A172 (cell line): ENCODE results near the gene MAPKAP1. TPM values are rescaled to one million over a fixed set of nuclear protein-coding genes. Genes with fewer than 3 reads are reported as not detected.

ENCODE experiments used
- DNase-seq: peaks from one replicate; pipeline ENCODE4 v3.0.0-alpha.2; 2015; ENCODE audit warnings: low spot score
- total RNA-seq: library from RNA; depleted of rRNA; stranded (reverse); fragments of >200 nt; shearing (Covaris generic); gene quantifications from 2 replicates; pipeline ENCODE4 v1.2.3, GENCODE V29; 2014

Gene MAPKAP1
- total RNA-seq, 1 experiment from 2014 or later, result 155 TPM

GRCh38 chr9:125642311-125642710 is 64.7 kb downstream of the MAPKAP1 start:
- DNase-seq, result no peak

- no peak for DNase-seq
Observed at GRCh38 chr9:125639057-125639456, 68.0 kb downstream of the MAPKAP1 start.

DNA sequence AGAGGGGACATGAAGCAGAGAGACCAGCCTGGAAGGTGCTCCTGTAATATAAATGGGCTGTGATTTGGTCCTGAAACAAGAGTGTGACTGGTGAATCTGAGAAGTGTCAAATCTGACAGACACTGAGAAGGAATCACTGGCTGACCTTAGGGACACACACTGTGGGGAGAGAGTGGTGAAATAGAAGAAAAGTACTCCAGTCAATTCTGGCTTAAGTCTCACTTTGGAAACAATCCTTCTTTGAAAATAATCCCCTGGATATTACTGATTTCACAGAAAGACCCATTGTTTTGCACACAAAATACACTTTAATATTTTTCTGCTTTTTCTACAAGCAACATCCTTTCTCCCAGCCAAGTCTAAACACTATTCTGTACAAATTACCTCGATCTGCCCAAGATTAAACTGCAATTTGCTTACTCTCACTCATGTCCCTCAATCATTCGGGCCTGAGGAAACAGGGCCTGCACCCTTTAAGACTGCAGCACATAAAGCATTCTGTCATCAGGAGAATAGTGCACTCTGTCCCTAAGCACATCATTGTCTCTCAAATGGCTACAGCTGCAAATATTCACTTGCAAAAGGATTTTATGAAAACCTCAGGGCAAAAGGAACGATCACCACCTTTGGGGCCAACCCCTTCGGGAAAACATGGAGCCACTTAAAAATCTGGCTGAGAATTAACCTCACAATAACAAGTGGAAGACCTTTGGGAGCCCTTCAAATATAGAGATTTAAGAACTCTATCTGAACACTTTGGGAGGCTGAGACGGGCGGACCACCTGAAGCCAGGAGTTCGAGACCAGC is 68.6 kb downstream of the MAPKAP1 start:
- no peak for DNase-seq

DNA sequence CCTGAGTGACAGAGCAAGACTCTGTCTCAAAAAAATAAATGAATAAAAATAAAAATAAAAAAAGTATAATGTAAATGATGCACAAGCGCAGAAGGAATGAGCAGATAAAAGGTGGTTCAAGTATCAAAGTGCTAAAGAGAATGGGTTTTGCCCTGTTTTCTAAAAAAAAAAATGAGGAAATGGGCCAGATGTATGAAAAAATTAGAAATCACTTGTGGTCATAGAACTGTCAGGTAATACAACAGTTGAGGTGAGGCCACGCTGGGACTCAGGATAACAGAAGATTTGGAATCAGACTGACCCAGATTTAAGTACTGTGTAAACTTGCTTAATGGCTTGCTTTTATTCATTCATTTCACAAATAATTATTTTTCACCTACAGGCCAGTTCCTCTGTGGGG is 69.8 kb downstream of the MAPKAP1 start:
- DNase-seq, result no peak

DNA sequence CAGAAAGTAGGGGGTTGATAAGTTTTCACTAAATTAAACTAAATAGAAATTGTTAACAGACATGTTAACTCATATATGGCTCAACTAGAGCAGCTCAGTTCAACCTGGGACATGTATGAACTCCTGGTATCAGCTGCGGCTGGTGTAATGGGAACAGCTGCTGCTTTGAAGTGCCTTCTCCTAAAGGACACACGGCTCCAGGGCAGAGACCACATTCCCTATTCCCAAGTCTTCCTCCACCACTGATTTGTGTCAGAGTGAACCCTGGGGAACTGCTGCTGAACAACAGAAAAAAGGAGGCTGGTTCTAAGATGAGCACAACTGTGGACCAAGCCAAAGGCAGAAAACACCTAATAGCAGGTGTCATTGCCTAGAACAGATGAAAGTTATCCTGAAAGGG is 71.1 kb downstream of the MAPKAP1 start:
- DNase-seq, result no peak

DNA sequence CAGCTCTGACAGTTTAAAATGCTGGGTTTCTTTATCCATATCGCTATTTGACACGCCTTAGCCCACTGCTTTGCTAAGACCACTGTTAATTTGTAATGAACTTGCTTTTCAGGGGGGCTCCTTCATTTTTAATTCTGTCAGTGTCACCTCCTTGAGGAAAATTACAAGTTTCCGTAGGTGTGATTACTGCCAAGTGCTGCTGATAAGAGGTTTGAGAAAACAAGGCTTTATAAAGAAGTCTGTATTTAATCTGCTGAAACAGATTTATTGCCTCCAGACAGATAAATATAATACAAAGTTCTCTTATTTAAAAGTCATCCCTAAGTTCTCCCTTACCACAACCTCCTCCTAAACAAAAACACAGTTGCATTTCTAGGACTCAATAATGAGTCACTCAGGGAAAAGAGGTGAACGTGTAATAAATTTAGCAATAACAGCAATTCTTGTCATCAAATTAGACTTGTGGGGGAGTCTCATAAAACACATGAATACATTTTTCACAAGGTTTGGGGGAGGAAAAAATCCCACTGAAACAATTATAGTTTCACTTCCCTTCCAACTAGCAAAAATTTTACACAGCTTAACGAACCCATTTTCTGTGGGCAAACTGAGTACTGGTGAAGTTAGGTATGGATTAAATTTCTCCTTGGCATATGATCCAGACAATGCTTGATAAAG is 72.8 kb downstream of the MAPKAP1 start:
- DNase-seq, result peak; percentile 83

DNA sequence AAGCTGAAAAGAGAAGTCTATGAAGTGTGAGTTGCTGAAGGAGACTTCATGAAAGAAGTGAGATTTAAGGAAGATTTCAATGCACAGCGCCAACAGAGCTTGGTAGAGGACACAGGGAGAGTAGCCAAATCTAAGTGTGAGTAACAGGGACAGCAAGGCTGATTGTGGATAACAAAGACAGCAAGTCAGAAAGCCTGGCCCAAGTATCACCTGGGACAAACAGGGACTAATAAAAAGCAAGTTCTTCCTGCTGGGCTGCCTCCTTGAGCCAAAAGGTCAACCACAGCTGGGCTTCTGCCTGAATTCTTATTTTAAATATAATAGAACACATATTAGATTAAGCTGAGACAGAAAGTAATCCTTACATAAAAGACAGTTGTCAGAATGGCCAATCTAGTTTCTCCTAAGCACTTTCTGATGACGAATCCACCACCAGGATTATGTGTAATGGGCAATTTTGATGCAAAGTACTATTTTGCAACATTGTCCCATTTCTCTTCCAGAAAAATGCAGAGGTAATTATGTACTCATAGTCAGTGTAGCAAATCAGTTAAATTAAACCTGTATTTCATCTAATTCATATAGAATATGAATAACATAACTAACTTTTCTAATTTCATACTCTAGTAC is 73.8 kb downstream of the MAPKAP1 start:
- peak; percentile 61 for DNase-seq

DNA sequence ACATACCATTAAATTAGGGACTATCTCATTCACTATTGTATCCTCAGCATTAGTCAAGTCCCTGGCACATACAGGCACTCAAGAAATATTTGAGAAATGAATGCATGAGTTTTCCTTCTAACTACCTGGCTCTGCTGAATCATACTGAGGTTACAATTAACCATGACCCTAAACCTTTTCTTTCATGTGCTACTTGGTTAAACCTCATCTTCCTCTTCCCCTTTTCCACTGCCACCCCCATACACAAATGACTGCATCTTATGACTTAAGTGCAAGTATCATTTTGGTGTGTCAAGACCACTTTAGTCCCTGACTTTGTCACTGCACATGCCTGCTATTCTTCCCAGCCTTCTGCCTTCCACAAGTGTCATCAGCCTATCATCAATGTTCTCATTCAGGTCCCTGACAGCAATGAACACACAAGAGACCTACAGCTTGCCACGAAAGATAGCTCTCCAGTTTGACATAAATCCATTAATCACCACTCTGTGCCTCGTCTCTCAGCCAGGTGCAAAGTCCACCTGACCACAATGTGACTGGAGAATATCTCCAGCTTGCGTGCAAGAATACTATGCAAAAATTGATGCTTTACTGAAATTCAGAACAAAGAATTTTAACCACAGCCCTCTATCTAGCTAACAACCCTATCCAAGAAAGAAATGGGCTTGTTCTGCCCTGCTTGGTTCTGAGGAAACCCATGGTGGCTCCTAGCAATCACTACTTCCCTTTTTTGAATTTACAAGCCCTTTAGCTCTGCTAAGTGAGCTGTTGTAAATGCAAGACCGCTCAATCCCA is 74.5 kb downstream of the MAPKAP1 start:
- peak; percentile 82 for DNase-seq

DNA sequence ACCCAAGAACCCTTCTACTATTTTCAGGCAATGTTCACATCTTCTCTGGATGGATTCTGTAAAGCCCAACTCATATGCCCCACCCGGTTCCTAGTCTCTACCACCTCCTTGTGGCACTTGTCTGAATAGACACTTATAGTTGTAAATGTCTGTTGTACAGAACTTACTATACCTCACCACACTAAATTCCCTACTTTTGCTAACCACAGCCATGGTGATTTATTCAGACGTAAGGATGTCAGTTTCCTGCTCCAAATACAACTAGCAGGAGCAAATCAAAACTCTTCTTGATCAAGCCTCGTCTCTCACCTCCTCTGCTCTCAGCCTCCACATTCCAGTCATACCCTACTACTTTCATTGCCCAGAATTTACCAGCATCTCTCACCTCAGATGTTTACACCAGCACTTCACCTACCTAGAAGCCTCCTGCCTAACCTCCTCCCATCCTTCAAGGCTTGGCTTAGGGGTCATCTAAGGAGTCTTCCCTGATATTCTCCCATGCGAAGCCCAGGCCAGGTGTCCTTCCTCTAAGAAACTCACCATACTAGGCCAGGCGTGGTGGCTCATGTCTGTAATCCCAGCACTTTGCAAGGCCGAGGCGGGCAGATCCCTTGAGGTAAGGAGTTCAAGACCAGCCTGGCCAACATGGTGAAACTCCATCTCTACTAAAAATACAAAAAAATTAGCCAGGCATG is 75.5 kb downstream of the MAPKAP1 start:
- DNase-seq, result peak; percentile 69

DNA sequence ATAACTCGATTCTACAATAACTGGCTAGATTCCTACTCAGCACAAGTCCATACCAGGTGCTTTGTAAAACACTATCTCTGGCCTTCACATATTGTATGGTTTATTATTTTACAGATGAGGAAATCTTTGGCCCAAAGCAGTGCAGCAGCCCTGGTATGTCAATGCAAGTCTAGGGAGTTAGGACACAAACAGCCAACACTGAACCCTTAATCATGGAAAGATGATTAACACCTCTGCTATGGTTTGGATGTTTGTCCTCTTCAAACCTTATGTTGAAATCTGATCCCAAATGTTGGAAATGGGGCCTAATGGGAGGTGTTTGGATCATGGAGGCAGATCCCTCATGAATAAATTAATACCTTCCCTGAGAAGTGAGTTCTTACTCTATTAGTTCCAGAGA is 76.6 kb downstream of the MAPKAP1 start:
- no peak for DNase-seq

DNA sequence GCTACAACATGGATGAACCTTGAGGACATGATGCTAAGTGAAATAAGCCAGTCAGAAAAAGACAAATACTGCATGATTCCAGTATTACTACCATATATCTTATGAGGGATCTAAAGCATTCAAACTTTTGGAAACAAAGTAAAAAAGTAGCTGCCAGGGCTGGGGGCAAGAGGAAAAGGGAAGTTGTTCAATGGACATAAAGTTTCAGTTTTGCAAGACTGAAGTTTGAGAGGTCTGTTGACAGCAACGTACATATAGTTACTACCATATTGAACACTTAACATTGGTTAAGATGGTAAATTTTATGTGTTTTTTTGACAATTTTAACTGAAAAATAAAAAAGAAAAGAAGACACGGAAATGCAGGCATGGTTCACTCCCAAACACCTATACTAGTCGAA is 77.6 kb downstream of the MAPKAP1 start:
- no peak for DNase-seq

GRCh38 chr9:125626187-125626586 is 80.8 kb downstream of the MAPKAP1 start:
- DNase-seq, result peak; percentile 20

DNA sequence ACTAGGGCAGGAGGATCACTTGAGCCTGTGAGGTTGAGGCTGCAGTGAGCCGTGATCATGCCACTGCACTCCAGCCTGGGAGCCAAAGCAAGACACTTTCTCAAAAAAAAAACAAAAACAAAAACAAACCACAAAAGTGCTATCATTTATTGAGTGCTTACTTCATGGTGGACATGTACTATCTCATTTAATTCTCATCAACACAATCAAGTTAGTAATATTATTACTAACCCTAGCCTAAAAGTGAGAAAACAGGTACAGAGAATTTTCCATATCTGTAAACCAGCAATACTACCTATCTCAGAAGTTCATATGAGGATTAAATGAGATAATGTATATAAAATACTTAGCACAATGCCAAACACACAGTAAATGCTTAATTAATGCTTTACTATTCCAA is 85.8 kb downstream of the MAPKAP1 start:
- no peak for DNase-seq

- DNase-seq, result no peak
Observed at GRCh38 chr9:125620216-125620615, 86.8 kb downstream of the MAPKAP1 start.

DNA sequence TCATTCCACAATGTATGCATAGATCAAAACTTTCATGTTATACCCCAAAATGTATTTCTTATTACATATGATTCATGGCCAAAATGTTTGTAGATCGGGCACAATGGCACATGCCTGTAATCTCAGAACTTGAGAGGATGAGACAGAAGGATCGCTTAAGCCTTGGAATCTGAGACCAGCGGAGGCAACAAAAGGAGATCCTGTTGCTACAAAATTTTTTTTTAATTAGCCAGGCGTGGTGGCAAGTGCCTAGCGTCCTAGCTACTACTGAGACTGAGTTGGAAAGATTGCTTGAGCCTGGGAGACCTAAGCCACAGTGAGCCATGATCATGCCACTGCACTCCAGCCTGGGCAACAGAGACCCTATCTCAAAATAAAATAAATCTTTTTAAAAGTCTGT is 89.9 kb downstream of the MAPKAP1 start:
- DNase-seq, result no peak

GRCh38 chr9:125613141-125613540 is 93.9 kb downstream of the MAPKAP1 start:
- no peak for DNase-seq

- DNase-seq, result no peak
Observed at GRCh38 chr9:125612616-125613015, 94.4 kb downstream of the MAPKAP1 start.

DNA sequence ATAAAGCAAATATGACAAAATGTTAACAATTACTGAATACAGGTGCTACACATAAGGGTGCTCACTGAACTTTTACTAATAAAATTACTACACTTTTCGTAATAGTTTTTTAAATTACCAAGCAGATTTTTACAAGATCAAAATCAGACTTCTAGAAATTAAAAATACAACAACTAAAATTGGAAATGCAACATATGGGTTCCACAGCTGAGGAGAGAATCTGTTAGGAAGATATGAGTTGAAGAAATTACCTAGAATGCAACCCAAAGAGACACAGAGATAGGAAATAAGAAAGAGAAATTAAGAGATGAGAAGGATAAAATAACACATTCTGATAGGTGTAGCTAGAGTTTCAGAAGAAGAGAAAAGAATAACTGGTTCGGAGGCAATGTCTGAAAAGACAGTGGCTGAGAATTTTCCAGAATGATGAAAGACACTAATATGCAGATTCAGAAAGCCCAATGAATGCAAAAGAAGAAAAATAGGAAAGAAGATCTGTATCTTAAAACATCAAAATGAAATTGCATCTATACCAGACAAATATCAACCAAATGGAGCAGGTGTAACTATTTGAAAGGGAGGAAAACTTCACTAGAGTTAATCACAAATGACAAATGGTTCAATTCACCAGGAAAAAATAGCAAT is 95.8 kb downstream of the MAPKAP1 start:
- no peak for DNase-seq

GRCh38 chr9:125609744-125610143 is 97.3 kb downstream of the MAPKAP1 start:
- DNase-seq, result no peak

DNA sequence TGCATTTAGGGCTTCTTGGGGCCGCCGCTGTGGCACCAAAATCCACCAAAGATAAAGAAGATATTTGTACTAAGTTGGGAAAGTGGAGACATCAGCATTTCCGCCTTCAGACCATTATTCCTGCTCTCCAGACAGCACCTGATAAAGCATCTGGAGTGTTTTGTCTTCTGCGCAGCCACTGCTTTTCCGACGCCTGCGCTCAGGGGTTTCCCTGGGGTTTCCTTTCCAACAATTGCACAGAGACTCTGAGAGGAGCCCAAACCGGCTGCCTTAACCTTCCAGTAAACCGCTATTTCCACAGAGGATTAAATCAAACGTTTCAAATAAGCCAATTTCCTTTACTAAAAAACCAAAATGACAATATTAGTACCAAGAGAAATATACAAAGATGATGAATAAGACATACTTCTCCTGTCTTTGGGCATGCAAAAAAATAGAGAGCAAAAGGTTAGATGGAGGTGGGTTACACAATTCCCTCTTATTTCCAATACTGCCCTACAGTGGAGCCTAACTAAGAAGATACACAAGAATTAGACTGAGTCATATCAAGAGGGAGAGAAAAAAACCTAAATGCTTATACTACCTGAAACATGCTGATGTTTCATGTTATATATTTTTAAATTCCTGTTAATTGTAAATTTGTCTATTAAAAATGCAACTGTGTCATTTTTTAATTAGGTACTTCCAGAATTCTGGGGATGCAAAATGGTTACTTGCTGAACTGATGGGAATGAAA is 98.4 kb downstream of the MAPKAP1 start:
- DNase-seq, result no peak
